DND-41 (cell line): ENCODE data around the gene QSOX1.

Source experiments
- ATAC-seq: fragments of 200-7000 bp; cut with Tn5 transposase; 3 replicates; pipeline ENCODE4 v1.9.1; 2021; ENCODE audit warnings: low read depth; ENCODE audit not compliant: insufficient read depth
- DNase-seq: peaks from one replicate; pipeline ENCODE4 v3.0.0-alpha.2; 2020
- H2AFZ ChIP-seq: 2 replicates; pipeline ENCODE4 v1.6.0; 2012; ENCODE audit warnings: low read depth, low read length
- H3K27ac ChIP-seq: 2 replicates; pipeline ENCODE4 v1.5.1; 2012; ENCODE audit warnings: low read length, inconsistent platforms
- H3K27me3 ChIP-seq: fragments of 200-600 bp; sonication (generic); 2 replicates; pipeline ENCODE4 v1.6.0; 2012; ENCODE audit warnings: low read length, mild to moderate bottlenecking, inconsistent platforms; ENCODE audit not compliant: insufficient read depth, poor library complexity
- H3K36me3 ChIP-seq: 2 replicates; pipeline ENCODE4 v1.5.1; 2012; ENCODE audit warnings: low read length, inconsistent platforms; ENCODE audit not compliant: insufficient read depth
- H3K4me1 ChIP-seq: 2 replicates; pipeline ENCODE4 v1.5.1; 2012; ENCODE audit warnings: mild to moderate bottlenecking, low read length; ENCODE audit not compliant: insufficient read depth
- H3K4me2 ChIP-seq: 2 replicates; pipeline ENCODE4 v1.6.0; 2012; ENCODE audit warnings: mild to moderate bottlenecking, moderate library complexity, low read length, inconsistent platforms; ENCODE audit not compliant: insufficient read depth
- H3K4me3 ChIP-seq, 2 experiments: fragments of 200-600 bp in 1 of 2; shearing (Covaris generic) in 1 of 2; 2 replicates each; pipeline ENCODE4 v1.5.1; 2012 to 2016; ENCODE audit warnings: inconsistent platforms in 2 of 2, low read length in 2 of 2, mild to moderate bottlenecking in 2 of 2, low read depth in 1 of 2, moderate library complexity in 1 of 2
- H3K79me2 ChIP-seq: 2 replicates; pipeline ENCODE4 v1.6.0; 2012; ENCODE audit warnings: low read length, inconsistent platforms; ENCODE audit not compliant: insufficient read depth
- H3K9ac ChIP-seq: 2 replicates; pipeline ENCODE4 v1.6.0; 2012; ENCODE audit warnings: low read depth, mild to moderate bottlenecking, inconsistent platforms, low read length, moderate library complexity
- H3K9me3 ChIP-seq: 2 replicates; pipeline ENCODE4 v1.5.1; 2012; ENCODE audit warnings: low read length, moderate library complexity, mild to moderate bottlenecking, inconsistent platforms; ENCODE audit not compliant: insufficient read depth, severe bottlenecking
- H4K20me1 ChIP-seq: 2 replicates; pipeline ENCODE4 v1.6.0; 2012; ENCODE audit warnings: low read length; ENCODE audit not compliant: insufficient read depth
- EZH2 ChIP-seq: IDR thresholded peaks from 3 replicates; pipeline ENCODE4 v1.6.1; 2012; ENCODE audit warnings: borderline replicate concordance, low read depth, mild to moderate bottlenecking, moderate library complexity, low read length, inconsistent platforms; ENCODE audit not compliant: severe bottlenecking
- TF ChIP-seq, protein P1 (sequence below): IDR thresholded peaks from 2 replicates; pipeline ENCODE4 v1.5.1; 2012; ENCODE audit warnings: borderline replicate concordance, low read length, moderate library complexity, mild to moderate bottlenecking; ENCODE audit not compliant: poor library complexity, severe bottlenecking; ENCODE audit errors: extremely low read depth

The QSOX1 gene

DNA sequence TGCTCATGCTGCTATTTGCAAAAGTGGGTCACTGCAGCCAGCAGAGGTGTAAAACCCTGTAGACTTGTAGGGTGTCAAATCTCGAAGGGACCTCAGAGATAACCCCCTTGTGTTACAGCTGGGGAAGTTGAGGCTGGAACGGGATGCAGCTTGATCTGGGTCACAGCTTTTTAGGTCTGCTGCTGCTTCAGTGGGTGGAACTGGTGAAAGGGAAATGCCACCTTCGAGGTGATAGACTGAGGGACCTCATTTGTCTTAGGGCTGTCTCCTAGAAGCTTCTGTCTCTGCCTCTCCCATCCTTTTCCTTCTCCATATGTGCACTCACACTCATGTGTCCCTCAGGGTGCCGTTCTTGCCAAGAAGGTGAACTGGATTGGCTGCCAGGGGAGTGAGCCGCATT is 35.4 kb downstream of the QSOX1 start:
- H2AFZ ChIP-seq: no peak overlapping the region
- H3K4me3 ChIP-seq: no peak overlapping the region
- no peaks in the 10 kb centered on the region for H3K9me3 ChIP-seq
- H3K27ac ChIP-seq: no peak overlapping the region
- H3K79me2 ChIP-seq: no peaks in the 10 kb centered on the region
- TF ChIP-seq EZH2: no peak
- no peaks in the 10 kb centered on the region for H3K27me3 ChIP-seq
- H3K4me2 ChIP-seq: no peak overlapping the region
- H3K4me1 ChIP-seq: no peaks in the 10 kb centered on the region
- ATAC-seq (no peak), DNase-seq (no peak)
- no peak overlapping the region for H3K9ac ChIP-seq
- no peaks in the 10 kb centered on the region; the same call in 1 of the 2 replicates for H4K20me1 ChIP-seq
- peaks cover 3% of the 10 kb centered on the region; the same call in 1 of the 2 replicates for H3K36me3 ChIP-seq

DNA sequence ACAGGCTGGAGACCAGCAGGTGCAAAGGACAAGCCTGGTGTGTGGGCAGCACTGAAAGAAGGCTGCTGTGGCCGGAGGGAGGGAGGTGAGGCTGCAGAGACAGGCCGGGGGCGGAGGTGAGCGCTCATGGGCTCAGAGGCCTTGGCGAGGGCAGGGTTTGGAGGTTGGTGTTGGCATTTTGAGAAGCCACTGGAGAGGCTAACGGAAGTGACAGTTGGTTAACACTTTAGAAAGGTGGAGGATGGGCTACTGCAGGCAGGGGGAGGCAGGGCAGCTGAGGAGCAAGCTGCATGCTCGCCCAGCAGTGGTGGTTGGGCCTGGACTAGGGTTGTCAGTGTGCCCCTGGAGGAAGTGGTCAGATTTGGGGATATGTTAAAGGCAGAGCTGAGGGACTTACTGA is 37.5 kb downstream of the QSOX1 start:
- DNase-seq: no peak
- peaks cover 9% of the 10 kb centered on the region; the same call in 1 of the 2 replicates for H3K36me3 ChIP-seq
- no peak overlapping the region for H3K27ac ChIP-seq
- H3K9me3 ChIP-seq: no peaks in the 10 kb centered on the region
- no peak for TF ChIP-seq EZH2
- TF ChIP-seq, protein P1, sequence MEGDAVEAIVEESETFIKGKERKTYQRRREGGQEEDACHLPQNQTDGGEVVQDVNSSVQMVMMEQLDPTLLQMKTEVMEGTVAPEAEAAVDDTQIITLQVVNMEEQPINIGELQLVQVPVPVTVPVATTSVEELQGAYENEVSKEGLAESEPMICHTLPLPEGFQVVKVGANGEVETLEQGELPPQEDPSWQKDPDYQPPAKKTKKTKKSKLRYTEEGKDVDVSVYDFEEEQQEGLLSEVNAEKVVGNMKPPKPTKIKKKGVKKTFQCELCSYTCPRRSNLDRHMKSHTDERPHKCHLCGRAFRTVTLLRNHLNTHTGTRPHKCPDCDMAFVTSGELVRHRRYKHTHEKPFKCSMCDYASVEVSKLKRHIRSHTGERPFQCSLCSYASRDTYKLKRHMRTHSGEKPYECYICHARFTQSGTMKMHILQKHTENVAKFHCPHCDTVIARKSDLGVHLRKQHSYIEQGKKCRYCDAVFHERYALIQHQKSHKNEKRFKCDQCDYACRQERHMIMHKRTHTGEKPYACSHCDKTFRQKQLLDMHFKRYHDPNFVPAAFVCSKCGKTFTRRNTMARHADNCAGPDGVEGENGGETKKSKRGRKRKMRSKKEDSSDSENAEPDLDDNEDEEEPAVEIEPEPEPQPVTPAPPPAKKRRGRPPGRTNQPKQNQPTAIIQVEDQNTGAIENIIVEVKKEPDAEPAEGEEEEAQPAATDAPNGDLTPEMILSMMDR: no peak
- H3K4me3 ChIP-seq: no peak overlapping the region
- no peaks in the 10 kb centered on the region for H3K79me2 ChIP-seq
- H3K9ac ChIP-seq: no peak overlapping the region
- H2AFZ ChIP-seq: no peak overlapping the region
- no peaks in the 10 kb centered on the region for H3K27me3 ChIP-seq
- no peaks in the 10 kb centered on the region; the same call in 1 of the 2 replicates for H4K20me1 ChIP-seq
- ATAC-seq: no peak
- H3K4me2 ChIP-seq: no peak overlapping the region
- no peaks in the 10 kb centered on the region for H3K4me1 ChIP-seq

DNA sequence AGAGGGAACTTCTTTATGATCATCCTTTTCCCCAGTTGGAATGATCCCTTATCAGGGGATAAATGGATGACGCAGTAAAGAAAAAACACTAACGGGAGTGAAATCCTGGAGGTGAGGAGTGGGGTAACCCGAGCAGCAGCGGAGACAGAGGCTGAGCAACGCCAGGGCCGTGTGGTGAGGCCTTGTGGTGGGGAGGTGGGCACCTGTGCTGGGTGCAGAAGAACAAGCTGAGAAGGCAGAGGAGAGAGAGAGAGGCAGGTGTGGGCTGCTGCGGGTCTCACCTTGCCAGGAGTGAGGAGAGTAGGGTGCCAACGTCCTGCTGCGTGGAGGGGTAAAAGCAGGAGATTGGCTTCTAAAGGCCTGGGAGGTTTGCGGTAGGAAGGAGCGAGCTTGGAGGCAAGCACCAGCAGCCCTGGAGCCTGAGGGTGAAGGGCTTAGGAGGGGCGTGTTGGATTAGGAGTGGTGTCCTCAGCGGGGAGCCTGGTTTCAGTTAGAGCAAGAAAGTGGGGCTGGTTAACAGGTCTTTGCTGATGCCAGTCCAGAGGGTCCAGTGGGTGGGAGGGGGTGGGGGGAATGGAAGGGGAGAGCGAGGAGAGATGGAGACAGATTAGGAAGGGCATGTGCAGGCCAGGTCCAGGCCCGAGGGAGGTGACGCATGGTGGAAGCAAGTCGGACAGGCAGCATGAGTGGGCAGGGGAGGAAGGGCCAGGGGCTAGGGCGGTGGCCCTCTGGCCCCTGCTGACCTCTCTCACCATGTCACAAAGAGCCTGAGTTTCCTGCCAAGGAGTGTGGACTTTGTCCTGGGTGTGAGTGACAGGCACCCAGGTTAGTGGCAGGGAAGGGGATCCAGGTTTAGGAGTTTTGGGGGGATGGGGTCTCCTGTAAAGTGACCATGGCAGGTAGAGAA is 38.7 kb downstream of the QSOX1 start:
- H3K9ac ChIP-seq: no peak overlapping the region
- peaks cover 9% of the 10 kb centered on the region; the same call in 1 of the 2 replicates for H3K36me3 ChIP-seq
- no peak overlapping the region for H2AFZ ChIP-seq
- H3K27me3 ChIP-seq: no peaks in the 10 kb centered on the region
- no peak overlapping the region for H3K27ac ChIP-seq
- no peaks in the 10 kb centered on the region for H3K79me2 ChIP-seq
- no peaks in the 10 kb centered on the region for H3K4me1 ChIP-seq
- TF ChIP-seq EZH2: no peak
- TF ChIP-seq, protein P1: no peak
- no peaks in the 10 kb centered on the region for H4K20me1 ChIP-seq
- DNase-seq (no peak), ATAC-seq (no peak)
- no peaks in the 10 kb centered on the region for H3K9me3 ChIP-seq
- H3K4me2 ChIP-seq: no peak overlapping the region
- H3K4me3 ChIP-seq: no peak overlapping the region

DNA sequence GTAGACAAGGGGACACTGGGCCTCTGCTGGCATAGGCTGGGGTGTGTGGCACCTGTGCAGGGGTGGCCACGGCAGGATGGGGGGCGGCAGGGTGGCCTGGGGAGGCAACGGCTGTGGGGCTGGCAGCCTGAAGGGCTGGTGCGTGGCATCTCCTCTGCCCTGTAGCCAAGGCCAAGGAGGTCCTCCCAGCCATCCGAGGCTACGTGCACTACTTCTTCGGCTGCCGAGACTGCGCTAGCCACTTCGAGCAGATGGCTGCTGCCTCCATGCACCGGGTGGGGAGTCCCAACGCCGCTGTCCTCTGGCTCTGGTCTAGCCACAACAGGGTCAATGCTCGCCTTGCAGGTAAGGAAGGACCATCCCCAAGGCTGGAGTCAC is 39.4 kb downstream of the QSOX1 start:
- H2AFZ ChIP-seq: no peak overlapping the region
- H3K27me3 ChIP-seq: no peaks in the 10 kb centered on the region
- H3K4me3 ChIP-seq: no peak overlapping the region
- no peak overlapping the region for H3K4me2 ChIP-seq
- H3K9me3 ChIP-seq: no peaks in the 10 kb centered on the region
- DNase-seq: no peak
- no peak overlapping the region for H3K27ac ChIP-seq
- TF ChIP-seq, protein P1: no peak
- TF ChIP-seq EZH2: no peak
- no peak overlapping the region for H3K9ac ChIP-seq
- no peaks in the 10 kb centered on the region for H3K4me1 ChIP-seq
- H4K20me1 ChIP-seq: no peaks in the 10 kb centered on the region
- no peak for ATAC-seq
- no peaks in the 10 kb centered on the region for H3K79me2 ChIP-seq
- H3K36me3 ChIP-seq: peaks cover 9% of the 10 kb centered on the region; the same call in 1 of the 2 replicates
